ACHN (cell line): Measurements from ENCODE around the gene FILIP1L.
A peak's percentile ranks its signal among the peaks of the same experiment; 100 is the strongest.
"Not testable (repeated sequence)": the region's sequence is repeated elsewhere in the genome, so short reads cannot be mapped to it uniquely, and the experiment has no call there.

Experiments used
- DNase-seq: peaks from one replicate; pipeline ENCODE4 v3.0.0-alpha.2; 2015
- in situ Hi-C: cut with HindIII; loops from 2 replicates; pipeline ENCODE4 v1.10.0; 2017; ENCODE audit warnings: low sequenced_read_pairs, low pct_ligation_motif_present, low pct_unique_long_range_greater_than_20kb

Gene FILIP1L

GRCh38 chr3:100104817-100105413 lies 9.4 kb downstream of the FILIP1L start:
- in situ Hi-C loops = no loop called here
- no peak for DNase-seq

GRCh38 chr3:100104442-100104798 lies 9.9 kb downstream of the FILIP1L start:
- in situ Hi-C loops = no loop called here
- DNase-seq = no peak

GRCh38 chr3:100103558-100104441 lies 10.5 kb downstream of the FILIP1L start:
- in situ Hi-C loops = no loop called here
- no peak for DNase-seq

GRCh38 chr3:100102757-100103156 lies 11.5 kb downstream of the FILIP1L start:
- no peak for DNase-seq
- in situ Hi-C loops = no loop called here

- in situ Hi-C loops = no loop called here
- no peak for DNase-seq
Observed at GRCh38 chr3:100100425-100100824, 13.9 kb downstream of the FILIP1L start.

GRCh38 chr3:100099621-100100020 lies 14.7 kb downstream of the FILIP1L start:
- in situ Hi-C loops = no loop called here
- DNase-seq = no peak

- in situ Hi-C loops = no loop called here
Observed at GRCh38 chr3:100098784-100099070, 15.6 kb downstream of the FILIP1L start.

GRCh38 chr3:100097919-100098783 lies 16.1 kb downstream of the FILIP1L start:
- in situ Hi-C loops = no loop called here
- no peak for DNase-seq

More at GRCh38 chr3:100098784-100099070, 15.6 kb downstream of the FILIP1L start:
- no peak for DNase-seq

- DNase-seq = no peak
- in situ Hi-C loops = no loop called here
Observed at GRCh38 chr3:100096866-100097265, 17.4 kb downstream of the FILIP1L start.

- in situ Hi-C loops, DNase-seq: not testable (repeated sequence)
Observed at GRCh38 chr3:100096286-100096685, 18.0 kb downstream of the FILIP1L start.

- no peak for DNase-seq
- in situ Hi-C loops = no loop called here
Observed at GRCh38 chr3:100093831-100094230, 20.5 kb downstream of the FILIP1L start.

GRCh38 chr3:100090669-100091005 lies 23.7 kb downstream of the FILIP1L start:
- DNase-seq = no peak
- in situ Hi-C loops = no loop called here

GRCh38 chr3:100089812-100090668 lies 24.3 kb downstream of the FILIP1L start:
- in situ Hi-C loops = no loop called here
- DNase-seq = peak; percentile 55

- DNase-seq = no peak
- in situ Hi-C loops = no loop called here
Observed at GRCh38 chr3:100088735-100089368, 25.4 kb downstream of the FILIP1L start.

- in situ Hi-C loops = no loop called here
- DNase-seq = peak; percentile 15
Observed at GRCh38 chr3:100087198-100087597, 27.1 kb downstream of the FILIP1L start.

GRCh38 chr3:100086401-100086800 lies 27.9 kb downstream of the FILIP1L start:
- in situ Hi-C loops = no loop called here
- DNase-seq = no peak

GRCh38 chr3:100084100-100084806 lies 30.0 kb downstream of the FILIP1L start:
- no peak for DNase-seq
- in situ Hi-C loops = no loop called here

- in situ Hi-C loops = no loop called here
- DNase-seq = no peak
Observed at GRCh38 chr3:100083209-100083608, 31.1 kb downstream of the FILIP1L start.
